Endothelial cell (in vitro differentiated cells): Measurements from ENCODE around the gene VAPA. TPM values are rescaled to one million over a fixed set of nuclear protein-coding genes. Genes with fewer than 3 reads are reported as not detected.

Experiments used
- DNase-seq: peaks from one replicate; pipeline ENCODE4 v3.0.0; 2021; ENCODE audit warnings: low spot score
- H3K27ac Mint-ChIP-seq: one replicate; pipeline ENCODE4 v1.8.0; 2021; ENCODE audit warnings: mixed read lengths, inconsistent platforms; ENCODE audit not compliant: unreplicated experiment
- H3K27me3 Mint-ChIP-seq: one replicate; pipeline ENCODE4 v1.8.0; 2021; ENCODE audit warnings: mild to moderate bottlenecking, moderate library complexity, mixed read lengths, inconsistent platforms; ENCODE audit not compliant: unreplicated experiment
- H3K36me3 Mint-ChIP-seq: one replicate; pipeline ENCODE4 v1.8.0; 2021; ENCODE audit warnings: mild to moderate bottlenecking, low read depth, mixed read lengths, inconsistent platforms; ENCODE audit not compliant: unreplicated experiment
- H3K4me1 Mint-ChIP-seq: one replicate; pipeline ENCODE4 v1.8.0; 2021; ENCODE audit warnings: mild to moderate bottlenecking, mixed read lengths, inconsistent platforms; ENCODE audit not compliant: unreplicated experiment
- H3K4me3 Mint-ChIP-seq: one replicate; pipeline ENCODE4 v1.8.0; 2021; ENCODE audit warnings: mild to moderate bottlenecking, mixed read lengths, inconsistent platforms; ENCODE audit not compliant: unreplicated experiment
- H3K9me3 Mint-ChIP-seq: one replicate; pipeline ENCODE4 v1.8.0; 2021; ENCODE audit warnings: mixed read lengths, inconsistent platforms; ENCODE audit not compliant: unreplicated experiment
- CTCF ChIP-seq: fragments of 200-600 bp; sonication (generic); IDR thresholded peaks from one replicate; pipeline ENCODE4 v1.5.0; 2021; ENCODE audit warnings: antibody characterized with exemption; ENCODE audit not compliant: unreplicated experiment
- total RNA-seq: library from RNA; stranded (reverse); fragmentation: NEBNext Ultra II Directional; extraction: Animal tissue kit (Norgen Biotek cat#: 25700); gene quantifications from one replicate; pipeline ENCODE4 v1.2.1, GENCODE V29; 2021; ENCODE audit not compliant: unreplicated experiment

The VAPA gene
- total RNA-seq, 1 donor from 2014 or later = 180 TPM

DNA sequence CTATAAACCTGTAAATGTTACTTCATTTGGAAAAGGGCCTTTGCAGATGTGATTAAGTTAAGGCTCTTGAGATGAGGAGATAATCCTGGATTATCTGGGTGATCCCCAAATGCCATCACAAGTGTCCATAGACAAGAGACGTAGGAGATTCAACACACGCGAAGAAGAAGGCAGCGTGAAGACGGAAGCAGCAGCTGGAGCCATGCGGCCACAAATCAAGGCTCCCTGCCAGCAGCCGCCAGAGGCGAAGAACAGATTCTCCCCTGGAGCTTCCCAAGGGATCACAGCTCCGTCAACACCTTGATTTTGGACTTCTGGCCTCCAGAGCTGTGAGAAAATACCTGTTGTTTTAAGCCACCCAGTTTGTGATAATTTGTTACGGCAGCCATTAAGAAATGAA, 11.0 kb upstream of the VAPA start:
- Mint-ChIP-seq H3K4me3 (no peak overlapping the region), H3K36me3 (no peaks in the 10 kb centered on the region), H3K4me1 (no peaks in the 10 kb centered on the region), H3K27me3 (peaks cover 4% of the 10 kb centered on the region), H3K27ac (no peak overlapping the region), H3K9me3 (no peaks in the 10 kb centered on the region)
- TF ChIP-seq CTCF = no peak
- no peak for DNase-seq

- no peaks in the 10 kb centered on the region for H3K36me3 Mint-ChIP-seq
- no peak for TF ChIP-seq CTCF
- no peaks in the 10 kb centered on the region for H3K9me3 Mint-ChIP-seq
- no peaks in the 10 kb centered on the region for H3K4me1 Mint-ChIP-seq
- no peak overlapping the region for H3K4me3 Mint-ChIP-seq
- no peak overlapping the region for H3K27ac Mint-ChIP-seq
- no peak for DNase-seq
- peaks cover 5% of the 10 kb centered on the region for H3K27me3 Mint-ChIP-seq
Measured at GRCh38 chr18:9905401-9905922, 8.4 kb upstream of the VAPA start.

GRCh38 chr18:9906481-9906880, 7.3 kb upstream of the VAPA start:
- Mint-ChIP-seq H3K27ac (no peak overlapping the region), H3K27me3 (peaks cover 4% of the 10 kb centered on the region), H3K4me3 (no peak overlapping the region), H3K36me3 (no peaks in the 10 kb centered on the region), H3K4me1 (no peaks in the 10 kb centered on the region), H3K9me3 (no peaks in the 10 kb centered on the region)
- TF ChIP-seq CTCF = no peak
- no peak for DNase-seq

- TF ChIP-seq CTCF = no peak
- Mint-ChIP-seq H3K9me3 (no peaks in the 10 kb centered on the region), H3K27ac (no peak overlapping the region), H3K4me3 (no peak overlapping the region), H3K27me3 (peaks cover 4% of the 10 kb centered on the region), H3K4me1 (peaks cover 2% of the 10 kb centered on the region), H3K36me3 (no peaks in the 10 kb centered on the region)
- DNase-seq = no peak
Measured at GRCh38 chr18:9907867-9908266, 5.9 kb upstream of the VAPA start.

DNA sequence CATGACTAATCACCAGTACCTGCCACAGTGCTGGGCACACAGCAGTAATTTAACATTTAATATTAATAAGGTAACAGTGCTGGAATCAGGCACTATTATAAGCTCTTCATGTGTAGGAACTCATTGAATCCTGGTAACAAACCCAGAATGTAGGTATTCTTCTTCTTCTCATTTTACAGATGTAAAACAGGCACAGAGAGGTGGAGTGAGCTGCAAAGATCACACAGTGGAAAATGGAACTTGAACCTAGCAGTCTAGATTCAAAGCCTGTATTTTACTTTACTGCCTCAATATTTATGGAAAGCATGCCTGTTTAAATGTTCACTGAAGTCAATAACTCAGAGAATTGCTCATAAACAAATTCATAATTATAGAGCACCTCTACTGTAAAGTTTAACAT, 3.7 kb upstream of the VAPA start:
- Mint-ChIP-seq H3K4me1 (peaks cover 11% of the 10 kb centered on the region), H3K27ac (no peak overlapping the region), H3K9me3 (no peaks in the 10 kb centered on the region), H3K27me3 (peaks cover 9% of the 10 kb centered on the region), H3K36me3 (peaks cover 6% of the 10 kb centered on the region), H3K4me3 (no peak overlapping the region)
- no peak for TF ChIP-seq CTCF
- DNase-seq = no peak
